ENCODE results near the gene TXLNB. TPM values are rescaled to one million over a fixed set of nuclear protein-coding genes. Genes with fewer than 3 reads are reported as not detected.

TXLNB gene
- total RNA-seq, 2 experiments from 2014 or later = 0.17 to 0.19 TPM

DNA sequence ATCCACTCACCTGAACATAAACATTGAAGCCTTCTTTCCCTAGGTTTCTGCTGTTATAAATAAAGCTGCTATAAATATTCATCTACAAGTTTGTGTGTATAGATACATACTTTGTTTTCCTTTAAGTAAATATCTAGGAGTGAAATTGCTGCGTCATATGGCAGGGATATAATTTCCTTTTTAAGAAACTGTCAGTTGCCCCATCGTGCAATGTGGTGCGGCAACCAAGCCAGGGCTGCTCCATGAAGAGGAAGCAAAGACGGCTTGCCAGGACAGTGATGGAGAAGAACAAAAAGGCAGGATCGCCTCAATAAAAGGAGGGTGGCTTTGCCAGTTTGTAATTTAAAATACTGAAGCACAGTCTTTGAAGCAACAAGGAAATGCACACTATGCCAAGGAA lies 46.0 kb upstream of the TXLNB start:
- H3K36me3 Mint-ChIP-seq (ENCODE audit: low read depth) = no peaks in the 10 kb centered on the region
- Histone ChIP-seq H3K27ac (ENCODE audit: low read depth in 1 of 2, low read length in 2 of 2) (no peak overlapping the region), H3K4me1 (ENCODE audit: insufficient read depth, low read length) (peaks cover 3% of the 10 kb centered on the region), H3K4me3 (ENCODE audit: low read length) (no peak overlapping the region), H3K27me3 (ENCODE audit: control insufficient read depth in 1 of 2, insufficient read depth in 2 of 2, low read length in 2 of 2) (no peaks in the 10 kb centered on the region), H3K9me3 (ENCODE audit: control insufficient read depth in 1 of 2, insufficient read depth in 1 of 2, low read length in 2 of 2) (no peaks in the 10 kb centered on the region), H3K36me3 (ENCODE audit: insufficient read depth, low read length) (no peaks in the 10 kb centered on the region)
- CTCF ChIA-PET = interaction anchor here (1.3 kb wide), 1 partner anchor 118 kb away, joined by 3 read pairs; no protein-coding TSS in a partner anchor
- H3K4me3 Mint-ChIP-seq = no peak overlapping the region
- TF ChIP-seq, protein P1, sequence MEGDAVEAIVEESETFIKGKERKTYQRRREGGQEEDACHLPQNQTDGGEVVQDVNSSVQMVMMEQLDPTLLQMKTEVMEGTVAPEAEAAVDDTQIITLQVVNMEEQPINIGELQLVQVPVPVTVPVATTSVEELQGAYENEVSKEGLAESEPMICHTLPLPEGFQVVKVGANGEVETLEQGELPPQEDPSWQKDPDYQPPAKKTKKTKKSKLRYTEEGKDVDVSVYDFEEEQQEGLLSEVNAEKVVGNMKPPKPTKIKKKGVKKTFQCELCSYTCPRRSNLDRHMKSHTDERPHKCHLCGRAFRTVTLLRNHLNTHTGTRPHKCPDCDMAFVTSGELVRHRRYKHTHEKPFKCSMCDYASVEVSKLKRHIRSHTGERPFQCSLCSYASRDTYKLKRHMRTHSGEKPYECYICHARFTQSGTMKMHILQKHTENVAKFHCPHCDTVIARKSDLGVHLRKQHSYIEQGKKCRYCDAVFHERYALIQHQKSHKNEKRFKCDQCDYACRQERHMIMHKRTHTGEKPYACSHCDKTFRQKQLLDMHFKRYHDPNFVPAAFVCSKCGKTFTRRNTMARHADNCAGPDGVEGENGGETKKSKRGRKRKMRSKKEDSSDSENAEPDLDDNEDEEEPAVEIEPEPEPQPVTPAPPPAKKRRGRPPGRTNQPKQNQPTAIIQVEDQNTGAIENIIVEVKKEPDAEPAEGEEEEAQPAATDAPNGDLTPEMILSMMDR (IDR thresholded peaks at IDR 0.05) = no peak
- peak in 2 of 14 experiments; percentile 29 to 32 for DNase-seq
- POLR2A ChIA-PET = no interaction called here
- intact Hi-C loops (cut with DNase I, micrococcal nuclease) = no loop called here
- no peak for ATAC-seq (ENCODE audit: poor library complexity)
- H3K27me3 Mint-ChIP-seq = no peaks in the 10 kb centered on the region
- H3K27ac Mint-ChIP-seq = no peak overlapping the region
- no peaks in the 10 kb centered on the region for H3K9me3 Mint-ChIP-seq
- H3K4me1 Mint-ChIP-seq (ENCODE audit: low read depth) = peaks cover 5% of the 10 kb centered on the region

DNA sequence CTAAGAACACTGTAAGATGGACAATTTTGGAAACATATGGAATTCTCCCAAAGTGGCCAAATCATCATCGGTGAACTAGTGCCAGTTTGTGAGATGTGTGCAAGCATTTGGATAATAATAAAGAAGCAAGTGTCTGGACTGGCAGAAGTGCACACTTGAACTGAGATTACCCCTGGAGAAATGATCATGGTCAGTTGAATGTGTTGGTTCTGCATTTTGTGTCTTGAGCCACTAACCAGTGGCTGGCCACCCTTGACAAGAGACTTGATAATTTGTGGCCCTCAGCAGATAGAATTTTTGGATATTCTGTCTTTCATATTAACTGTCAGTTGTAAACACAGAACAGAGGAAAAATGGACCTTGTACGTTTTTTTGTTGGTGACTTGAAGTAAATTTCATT lies 45.2 kb upstream of the TXLNB start:
- Histone ChIP-seq H3K27me3 (ENCODE audit: control insufficient read depth in 1 of 2, insufficient read depth in 2 of 2, low read length in 2 of 2) (no peaks in the 10 kb centered on the region), H3K4me1 (ENCODE audit: insufficient read depth, low read length) (peaks cover 3% of the 10 kb centered on the region), H3K36me3 (ENCODE audit: insufficient read depth, low read length) (no peaks in the 10 kb centered on the region), H3K27ac (ENCODE audit: low read depth in 1 of 2, low read length in 2 of 2) (no peak overlapping the region), H3K9me3 (ENCODE audit: control insufficient read depth in 1 of 2, insufficient read depth in 1 of 2, low read length in 2 of 2) (no peaks in the 10 kb centered on the region), H3K4me3 (ENCODE audit: low read length) (no peak overlapping the region)
- ChIA-PET POLR2A (interaction anchor here (1.2 kb wide), 1 partner anchor 45 kb away, joined by 3 read pairs; the partner anchor contains the start of gene TXLNB), CTCF (interaction anchor here (1.3 kb wide), 1 partner anchor 117 kb away, joined by 3 read pairs; no protein-coding TSS in a partner anchor)
- TF ChIP-seq, protein P1 (IDR thresholded peaks at IDR 0.05) = no peak
- no peaks in the 10 kb centered on the region for H3K27me3 Mint-ChIP-seq
- no peak for ATAC-seq (ENCODE audit: poor library complexity)
- intact Hi-C loops (cut with DNase I, micrococcal nuclease) = no loop called here
- no peaks in the 10 kb centered on the region for H3K9me3 Mint-ChIP-seq
- no peaks in the 10 kb centered on the region for H3K36me3 Mint-ChIP-seq (ENCODE audit: low read depth)
- DNase-seq = no peak
- no peaks in the 10 kb centered on the region for H3K4me1 Mint-ChIP-seq (ENCODE audit: low read depth)
- no peak overlapping the region for H3K4me3 Mint-ChIP-seq
- no peak overlapping the region for H3K27ac Mint-ChIP-seq

DNA sequence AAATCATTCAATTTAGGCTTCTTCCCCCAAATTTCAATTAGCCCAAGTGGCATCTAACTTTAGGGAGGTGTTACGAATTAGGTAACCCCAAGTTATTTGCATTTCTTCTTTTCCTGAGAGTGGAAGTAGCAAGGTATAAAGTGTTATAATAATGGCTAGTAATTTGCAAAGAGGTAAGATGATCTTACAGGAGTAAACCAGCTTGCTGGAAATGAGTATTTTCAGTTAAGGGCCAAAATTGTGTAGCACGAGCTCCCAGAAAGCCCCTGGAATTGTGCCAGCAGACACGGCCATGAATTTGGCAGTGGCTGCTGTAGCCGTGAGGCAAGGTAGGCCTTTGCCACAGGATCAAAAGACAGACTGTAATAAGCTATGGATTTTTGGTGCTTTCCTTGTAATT lies 44.7 kb upstream of the TXLNB start:
- Histone ChIP-seq H3K9me3 (ENCODE audit: control insufficient read depth in 1 of 2, insufficient read depth in 1 of 2, low read length in 2 of 2) (no peaks in the 10 kb centered on the region), H3K27ac (ENCODE audit: low read depth in 1 of 2, low read length in 2 of 2) (no peak overlapping the region), H3K27me3 (ENCODE audit: control insufficient read depth in 1 of 2, insufficient read depth in 2 of 2, low read length in 2 of 2) (no peaks in the 10 kb centered on the region), H3K36me3 (ENCODE audit: insufficient read depth, low read length) (no peaks in the 10 kb centered on the region), H3K4me3 (ENCODE audit: low read length) (no peak overlapping the region), H3K4me1 (ENCODE audit: insufficient read depth, low read length) (peaks cover 3% of the 10 kb centered on the region)
- DNase-seq (peak in 3 of 14 experiments; percentile 8 to 52 (median 45)), ATAC-seq (ENCODE audit: poor library complexity) (no peak)
- POLR2A ChIA-PET = interaction anchor here (0.6 to 1.2 kb wide), 3 partner anchors 13 to 117 kb away, joined by 3 read pairs; partner anchors contain the start of gene TXLNB
- intact Hi-C loops (cut with DNase I, micrococcal nuclease) = no loop called here
- no peak overlapping the region for H3K27ac Mint-ChIP-seq
- no peaks in the 10 kb centered on the region for H3K36me3 Mint-ChIP-seq (ENCODE audit: low read depth)
- no peak overlapping the region for H3K4me3 Mint-ChIP-seq
- H3K4me1 Mint-ChIP-seq (ENCODE audit: low read depth) = no peaks in the 10 kb centered on the region
- H3K27me3 Mint-ChIP-seq = no peaks in the 10 kb centered on the region
- no peaks in the 10 kb centered on the region for H3K9me3 Mint-ChIP-seq
- TF ChIP-seq, protein P1 (IDR thresholded peaks at IDR 0.05) = no peak
- CTCF ChIA-PET = no interaction called here

Measured in CD4-positive, alpha-beta T cell (primary cell).